HEK293 (cell line): ENCODE results near the gene DUXA.

Experiments used
- CTCF ChIP-seq: fragments of 450-650 bp; formaldehyde crosslinking; IDR thresholded peaks from 2 replicates; pipeline ENCODE4 v1.5.1; 2016; ENCODE audit warnings: missing biosample characterization, missing genetic modification characterization
- GFI1B ChIP-seq: fragments of 450-650 bp; formaldehyde crosslinking; IDR thresholded peaks from 2 replicates; pipeline ENCODE4 v1.5.1; 2016; ENCODE audit warnings: missing biosample characterization, missing genetic modification characterization
- MEIS1 ChIP-seq: sonication (generic); formaldehyde crosslinking; IDR thresholded peaks from 2 replicates; pipeline ENCODE4 v1.8.1; 2022; ENCODE audit warnings: missing genetic modification reagents, mild to moderate bottlenecking, borderline replicate concordance
- YY1 ChIP-seq: fragments of 450-650 bp; formaldehyde crosslinking; IDR thresholded peaks from 2 replicates; pipeline ENCODE4 v1.5.1; 2018; ENCODE audit warnings: missing biosample characterization, missing genetic modification characterization
- ZBTB11 ChIP-seq: fragments of 450-650 bp; formaldehyde crosslinking; conservative IDR thresholded peaks from 2 replicates; pipeline ENCODE4 v1.5.1; 2016; ENCODE audit warnings: low read depth, missing biosample characterization, missing genetic modification characterization
- ZNF138 ChIP-seq: fragments of 450-650 bp; formaldehyde crosslinking; IDR thresholded peaks from 2 replicates; pipeline ENCODE4 v1.5.1; 2016; ENCODE audit warnings: missing biosample characterization, missing genetic modification characterization, borderline replicate concordance
- ZNF18 ChIP-seq: fragments of 450-650 bp; formaldehyde crosslinking; IDR thresholded peaks from 2 replicates; pipeline ENCODE4 v1.5.1; 2016; ENCODE audit warnings: missing biosample characterization, missing genetic modification characterization
- ZNF274 ChIP-seq, 2 experiments: fragments of 200-500 bp in 1 of 2; fragments of 450-650 bp in 1 of 2; sonication (Bioruptor generic) in 1 of 2; formaldehyde crosslinking in 1 of 2; IDR thresholded peaks; 2 replicates each; pipeline versions ENCODE4 v1.5.1 to v1.6.1; 2014 to 2016; ENCODE audit warnings: borderline replicate concordance in 1 of 2, inconsistent platforms in 1 of 2, low read length in 1 of 2, missing biosample characterization in 1 of 2, missing genetic modification characterization in 1 of 2
- ZNF335 ChIP-seq: fragments of 450-650 bp; formaldehyde crosslinking; conservative IDR thresholded peaks from 2 replicates; pipeline ENCODE4 v1.5.1; 2016; ENCODE audit warnings: missing biosample characterization, missing genetic modification characterization
- ZNF350 ChIP-seq: fragments of 450-650 bp; formaldehyde crosslinking; IDR thresholded peaks from 2 replicates; pipeline ENCODE4 v1.5.0; 2017; ENCODE audit warnings: missing biosample characterization, mild to moderate bottlenecking, missing genetic modification characterization
- ZNF362 ChIP-seq: fragments of 450-650 bp; formaldehyde crosslinking; IDR thresholded peaks from 2 replicates; pipeline ENCODE4 v1.5.1; 2016; ENCODE audit warnings: missing biosample characterization, missing genetic modification characterization
- ZNF37A ChIP-seq: fragments of 450-650 bp; IDR thresholded peaks from 2 replicates; pipeline ENCODE4 v1.5.1; 2018; ENCODE audit warnings: missing biosample characterization, missing genetic modification characterization
- ZNF629 ChIP-seq: fragments of 450-650 bp; formaldehyde crosslinking; IDR thresholded peaks from 2 replicates; pipeline ENCODE4 v1.5.1; 2017; ENCODE audit warnings: missing biosample characterization, missing genetic modification characterization
- ZNF639 ChIP-seq: fragments of 450-650 bp; formaldehyde crosslinking; IDR thresholded peaks from 2 replicates; pipeline ENCODE4 v1.5.1; 2016; ENCODE audit warnings: missing biosample characterization, missing genetic modification characterization

GRCh38 chr19:57190301-57190700 is 23.0 kb upstream of the DUXA start:
- TF ChIP-seq ZNF362 (tag by site-specific recombination) (no peak), CTCF (no peak), ZBTB11 (tag by site-specific recombination) (no peak), ZNF274 (IDR thresholded peaks at IDR 0.05; ENCODE audit: low read length) (no peak), ZNF274 (tag by site-specific recombination; IDR thresholded peaks at IDR 0.05; ENCODE audit: borderline replicate concordance) (no peak), ZNF350 (tag by site-specific recombination) (no peak), ZNF629 (tag by site-specific recombination) (no peak), MEIS1 (CRISPR knock-in tag) (no peak), GFI1B (tag by site-specific recombination) (no peak), ZNF138 (no peak), YY1 (no peak), ZNF639 (tag by site-specific recombination) (no peak), ZNF37A (tag by site-specific recombination) (no peak), ZNF335 (no peak), ZNF18 (no peak)
